Inferior parietal cortex (tissue), 1 donor: ENCODE results near the gene ZRANB2.

Experiments
- DNase-seq: peaks from one replicate; pipeline ENCODE4 v3.0.0-alpha.2; 2016; ENCODE audit errors: extremely low spot score

The ZRANB2 gene

GRCh38 chr1:71028981-71029380 is 51.9 kb downstream of the ZRANB2 start:
- no peak for DNase-seq

GRCh38 chr1:71027991-71028390 is 52.8 kb downstream of the ZRANB2 start:
- no peak for DNase-seq

- no peak for DNase-seq
These were observed 54.7 kb downstream of the ZRANB2 start for GRCh38 chr1:71026093-71026492.

GRCh38 chr1:71023515-71023914 is 57.3 kb downstream of the ZRANB2 start:
- DNase-seq: no peak

GRCh38 chr1:71019233-71019969 is 61.4 kb downstream of the ZRANB2 start:
- DNase-seq: peak; percentile 40

GRCh38 chr1:71018791-71019190 is 62.0 kb downstream of the ZRANB2 start:
- DNase-seq: no peak

GRCh38 chr1:71015745-71016144 is 65.1 kb downstream of the ZRANB2 start:
- DNase-seq: no peak

GRCh38 chr1:71014178-71014579 is 66.7 kb downstream of the ZRANB2 start:
- no peak for DNase-seq
